NCI-H2081 (cell line): ENCODE results near the gene SNX2.
"Not testable (repeated sequence)": the region's sequence is repeated elsewhere in the genome, so short reads cannot be mapped to it uniquely, and the experiment has no call there.

Experiments
- DNase-seq, 2 experiments: peaks; one replicate each; lab custom pipeline; 2025; lab: John Stamatoyannopoulos, UW

The SNX2 gene, protein sequence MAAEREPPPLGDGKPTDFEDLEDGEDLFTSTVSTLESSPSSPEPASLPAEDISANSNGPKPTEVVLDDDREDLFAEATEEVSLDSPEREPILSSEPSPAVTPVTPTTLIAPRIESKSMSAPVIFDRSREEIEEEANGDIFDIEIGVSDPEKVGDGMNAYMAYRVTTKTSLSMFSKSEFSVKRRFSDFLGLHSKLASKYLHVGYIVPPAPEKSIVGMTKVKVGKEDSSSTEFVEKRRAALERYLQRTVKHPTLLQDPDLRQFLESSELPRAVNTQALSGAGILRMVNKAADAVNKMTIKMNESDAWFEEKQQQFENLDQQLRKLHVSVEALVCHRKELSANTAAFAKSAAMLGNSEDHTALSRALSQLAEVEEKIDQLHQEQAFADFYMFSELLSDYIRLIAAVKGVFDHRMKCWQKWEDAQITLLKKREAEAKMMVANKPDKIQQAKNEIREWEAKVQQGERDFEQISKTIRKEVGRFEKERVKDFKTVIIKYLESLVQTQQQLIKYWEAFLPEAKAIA

DNA sequence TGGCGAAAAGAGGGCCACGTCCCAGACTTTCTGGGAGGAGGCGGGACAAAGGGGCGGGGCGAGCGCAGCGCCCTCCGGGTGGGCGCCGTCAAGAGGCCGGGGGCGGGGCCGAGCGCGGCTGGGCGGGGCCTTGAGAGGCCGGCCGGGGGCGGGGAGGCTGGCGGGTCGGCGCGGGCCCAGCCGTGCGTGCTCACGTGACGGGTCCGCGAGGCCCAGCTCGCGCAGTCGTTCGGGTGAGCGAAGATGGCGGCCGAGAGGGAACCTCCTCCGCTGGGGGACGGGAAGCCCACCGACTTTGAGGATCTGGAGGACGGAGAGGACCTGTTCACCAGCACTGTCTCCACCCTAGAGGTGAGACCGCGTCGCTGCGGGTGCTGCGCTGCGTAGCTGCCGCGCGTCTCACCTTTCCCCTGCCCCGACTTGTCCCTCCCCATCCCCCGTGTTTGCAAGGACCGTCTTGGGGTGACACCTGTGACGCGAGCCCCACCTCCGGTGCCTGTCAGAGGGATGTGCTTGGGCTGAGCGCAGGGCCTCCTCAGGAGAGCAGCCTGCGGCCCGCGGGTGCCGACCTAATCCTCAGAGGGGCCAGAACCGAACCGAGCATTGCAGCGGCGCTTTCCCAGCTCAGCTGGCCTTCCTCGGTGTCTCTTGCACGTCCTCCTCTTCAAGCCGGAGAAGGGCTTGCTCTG is at the start of gene SNX2:
Gene SNX2 (plus strand): TSS at position 220 of the 689 bp plus-strand sequence. CDS start 24 bp downstream, at position 244.
- DNase-seq, result peak; percentile 68 to 81

DNA sequence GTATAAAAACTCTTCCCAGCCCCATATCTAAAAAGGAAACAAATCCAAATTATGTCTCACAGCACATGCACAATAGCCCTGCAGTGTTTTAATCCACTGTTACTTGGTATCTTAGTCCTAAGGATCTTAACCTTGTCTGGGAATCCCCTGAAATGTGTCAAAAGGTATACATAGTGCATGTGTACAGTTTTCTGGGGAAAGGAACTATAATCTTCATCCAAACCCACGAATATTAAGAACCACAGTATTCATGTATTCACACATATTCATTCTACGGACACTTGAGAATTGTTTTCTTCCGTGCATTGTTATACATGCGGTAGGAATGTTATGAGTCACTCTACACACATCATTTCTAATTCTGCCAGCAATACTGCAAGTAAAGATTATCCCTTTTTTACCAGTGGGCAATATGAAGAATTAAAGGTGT is 47.8 kb upstream of the SNX2 start:
- DNase-seq, result no peak

DNA sequence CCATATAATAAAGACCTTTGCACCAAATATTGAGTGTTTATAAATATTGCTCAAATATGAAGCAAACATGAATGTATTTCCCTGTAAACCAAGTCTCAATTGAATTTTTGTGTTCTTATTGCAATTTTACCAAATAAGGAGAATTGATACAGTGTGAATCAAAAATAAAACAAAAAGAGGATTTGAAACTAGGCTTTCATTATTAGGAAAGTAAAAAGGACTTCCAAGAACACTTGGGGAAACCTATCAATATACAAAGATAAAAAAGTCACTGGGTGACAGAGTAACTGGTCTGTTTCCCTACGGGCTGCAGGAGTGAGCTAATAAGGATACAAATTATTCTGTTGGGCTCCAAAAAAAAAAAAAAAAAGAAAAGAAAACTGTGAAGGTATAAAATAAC is 44.8 kb upstream of the SNX2 start:
- DNase-seq, result no peak

DNA sequence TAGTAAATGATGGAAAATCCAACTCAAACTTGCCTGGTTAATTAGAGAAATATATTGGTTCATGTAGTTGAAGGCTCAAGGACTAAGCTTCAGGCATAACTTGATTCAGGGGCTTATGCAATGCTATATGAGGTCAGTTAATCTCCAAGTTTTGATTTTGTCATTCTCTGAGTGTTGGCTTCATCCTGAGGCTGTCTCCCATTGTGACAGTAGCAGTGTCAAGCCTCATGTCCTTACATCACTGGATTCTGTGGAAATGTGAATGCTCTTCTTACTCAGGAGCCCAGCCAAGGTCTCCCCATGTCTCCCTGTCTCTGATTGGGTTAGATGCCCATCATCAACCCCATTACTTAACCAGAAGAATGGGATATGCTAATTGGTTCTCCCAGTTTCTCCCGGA is 44.4 kb upstream of the SNX2 start:
- DNase-seq, result no peak

DNA sequence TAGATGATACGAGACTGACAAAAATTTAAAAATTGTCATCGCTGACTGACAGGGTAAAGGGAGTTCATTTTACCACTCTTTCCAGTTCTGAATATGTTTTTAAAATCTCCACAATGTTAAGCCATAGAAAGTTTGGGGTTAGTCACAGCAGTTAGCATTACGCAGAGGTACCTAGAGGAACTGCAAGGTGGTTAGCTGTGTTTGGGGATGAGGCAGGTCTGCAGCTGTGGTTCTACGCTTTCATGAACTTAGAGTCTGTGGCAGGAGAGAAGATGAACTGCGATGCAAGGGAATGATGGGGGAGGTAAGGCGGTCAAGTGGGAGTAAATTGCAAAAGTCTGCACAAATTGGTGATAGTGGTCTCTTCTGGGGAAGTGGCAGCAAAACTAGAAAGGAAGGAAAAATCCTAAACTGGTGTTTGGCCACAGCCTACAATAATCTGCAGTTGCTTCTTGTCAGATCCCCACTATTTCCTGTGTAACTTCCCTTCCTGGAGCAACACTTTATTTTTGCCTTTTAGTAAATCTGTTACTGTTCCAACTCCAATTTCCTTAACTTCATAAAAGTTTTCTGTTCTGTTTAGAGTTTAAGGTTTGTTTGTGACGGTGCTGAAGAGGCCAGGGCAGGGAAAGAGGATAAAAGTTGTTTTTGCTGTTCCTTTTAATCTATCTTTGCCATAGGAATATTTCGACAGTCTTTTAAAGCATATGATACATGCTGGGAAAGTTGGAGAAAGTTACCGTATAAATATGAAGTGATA is 38.6 kb upstream of the SNX2 start:
- DNase-seq, result no peak

DNA sequence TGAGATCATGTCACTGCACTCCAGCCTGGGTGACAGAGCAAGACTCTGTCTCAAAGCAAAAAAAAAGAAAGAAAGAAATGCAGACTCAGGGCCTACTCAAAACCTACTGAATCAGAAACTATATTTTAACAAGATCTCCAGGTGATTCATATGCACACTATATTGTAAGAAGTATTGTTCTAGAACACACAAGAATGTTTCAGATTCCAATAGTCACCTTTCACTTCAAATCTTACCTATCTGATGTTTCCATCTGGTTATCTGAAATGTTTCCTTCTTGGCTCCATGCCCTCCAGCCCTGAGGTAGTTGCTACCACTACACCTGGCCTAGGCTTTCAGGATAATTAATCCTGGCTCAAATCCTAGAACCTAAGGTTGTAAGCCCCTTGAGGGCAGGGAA is 36.8 kb upstream of the SNX2 start:
- no peak for DNase-seq

DNA sequence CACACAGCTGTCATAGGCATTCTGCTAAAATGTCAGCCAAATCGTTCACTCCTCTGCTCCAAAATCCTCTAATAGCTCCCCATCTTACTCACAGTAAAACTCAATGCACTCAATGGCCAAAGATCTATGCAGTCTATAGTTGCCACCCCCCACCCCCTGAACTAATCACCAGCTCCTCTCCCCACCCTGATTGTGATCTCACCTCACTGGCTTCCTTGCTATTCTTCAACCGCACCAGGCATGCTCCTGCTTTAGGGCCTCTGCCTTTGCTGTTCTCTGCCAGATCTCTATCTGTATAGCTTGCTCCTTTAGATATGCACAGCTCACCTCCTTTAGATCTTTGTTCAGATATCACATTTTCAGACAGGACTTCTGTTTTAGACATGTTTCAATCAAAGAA is 33.2 kb upstream of the SNX2 start:
- no peak for DNase-seq

DNA sequence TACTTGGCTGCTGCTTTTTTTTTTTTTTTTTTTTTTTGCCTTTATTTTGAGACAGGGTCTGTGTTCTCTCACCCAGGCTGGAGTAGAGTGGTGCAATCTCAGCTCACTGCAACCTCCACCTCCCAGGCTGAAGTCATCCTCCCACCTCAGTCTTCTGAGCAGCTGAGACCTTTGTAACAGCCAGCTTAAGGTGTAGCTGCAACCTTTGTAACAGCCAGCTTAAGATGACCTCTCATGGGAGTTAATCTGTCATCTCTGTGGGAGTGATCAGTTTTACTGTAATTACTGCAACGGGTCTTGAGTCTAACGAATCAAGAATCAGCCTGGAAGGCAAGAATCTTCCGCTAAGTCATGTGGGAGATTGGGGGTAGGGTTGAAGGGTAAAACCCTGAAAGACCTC is 31.6 kb upstream of the SNX2 start:
- no peak for DNase-seq

DNA sequence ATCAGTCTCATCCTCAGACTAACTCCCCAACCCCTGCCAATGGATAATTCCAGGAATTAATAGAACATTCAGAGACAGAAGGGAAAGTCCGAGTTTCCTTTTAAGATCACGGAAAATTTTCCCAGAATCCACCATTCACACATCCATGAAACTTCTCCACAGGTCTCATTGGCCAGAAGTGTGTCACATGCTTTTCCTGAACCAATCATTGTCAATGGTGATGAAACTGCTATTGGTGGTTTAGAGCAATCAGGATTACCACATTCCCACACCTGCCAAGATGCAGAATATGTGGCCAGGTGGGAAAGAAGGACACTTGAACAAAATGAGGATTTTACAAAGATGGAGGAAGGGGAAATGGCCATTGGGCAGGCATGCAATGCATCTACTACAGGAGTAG is 29.3 kb upstream of the SNX2 start:
- DNase-seq, result no peak

DNA sequence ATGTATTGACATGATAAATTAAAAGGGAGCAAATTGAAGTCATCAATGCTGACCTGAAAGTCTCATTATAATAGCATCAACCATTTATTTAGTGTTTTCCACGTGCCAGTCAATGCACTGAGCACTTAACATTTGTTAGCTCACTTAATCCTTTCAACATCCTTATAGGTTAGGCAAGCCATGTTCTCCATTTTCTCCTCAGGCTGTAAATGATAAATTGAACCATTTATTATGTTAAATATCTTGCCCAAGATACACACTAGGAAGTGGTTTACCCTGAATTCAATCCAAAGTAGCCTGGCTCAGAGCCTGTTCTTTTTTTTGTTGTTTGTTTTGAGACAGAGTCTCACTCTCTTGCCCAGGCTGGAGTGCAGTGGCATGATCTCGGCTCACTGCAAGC is 25.0 kb upstream of the SNX2 start:
- DNase-seq, result peak in 1 of 2 experiments; percentile 2

DNA sequence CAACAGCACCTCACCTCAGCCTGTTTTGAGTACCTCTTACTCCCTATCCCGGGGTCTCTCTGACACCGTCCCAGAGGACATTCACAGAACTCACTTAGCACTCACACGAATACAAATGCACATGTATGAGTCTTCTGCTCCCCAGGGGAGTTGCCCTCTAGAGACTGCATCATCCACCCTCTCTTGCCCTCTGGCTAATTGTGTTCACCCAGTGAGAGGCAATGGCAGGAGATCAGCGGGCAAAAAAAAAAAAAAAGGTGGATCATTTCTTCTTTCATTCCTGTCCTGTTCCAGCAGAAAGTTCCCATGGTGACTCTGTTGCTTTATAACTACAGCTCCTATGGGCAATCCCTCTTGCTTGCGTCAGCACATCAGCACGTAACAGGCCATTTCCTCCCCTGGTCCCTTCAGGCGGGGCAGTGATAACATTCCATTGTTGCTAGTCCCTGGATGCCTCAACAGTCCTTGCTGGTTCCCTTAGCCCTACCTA is 23.5 kb upstream of the SNX2 start:
- DNase-seq, result no peak

DNA sequence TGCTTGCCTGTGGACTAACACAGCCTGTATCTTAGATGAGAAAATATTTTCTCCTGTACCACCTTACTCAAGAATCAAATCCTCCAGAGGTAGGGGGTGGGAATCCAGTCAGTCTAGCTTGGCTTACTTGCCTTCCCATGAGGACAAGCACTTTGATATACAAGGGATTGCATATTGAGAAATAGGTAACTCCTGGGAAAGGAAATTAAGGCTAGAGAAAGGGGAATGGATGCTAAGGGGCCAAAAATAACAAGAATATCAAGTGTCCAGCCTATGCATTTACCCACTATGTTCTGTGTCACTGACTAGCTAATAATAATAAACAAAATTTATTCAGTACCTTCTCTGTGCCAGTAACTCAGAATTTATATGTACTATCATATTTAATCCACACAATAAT is 21.4 kb upstream of the SNX2 start:
- no peak for DNase-seq

DNA sequence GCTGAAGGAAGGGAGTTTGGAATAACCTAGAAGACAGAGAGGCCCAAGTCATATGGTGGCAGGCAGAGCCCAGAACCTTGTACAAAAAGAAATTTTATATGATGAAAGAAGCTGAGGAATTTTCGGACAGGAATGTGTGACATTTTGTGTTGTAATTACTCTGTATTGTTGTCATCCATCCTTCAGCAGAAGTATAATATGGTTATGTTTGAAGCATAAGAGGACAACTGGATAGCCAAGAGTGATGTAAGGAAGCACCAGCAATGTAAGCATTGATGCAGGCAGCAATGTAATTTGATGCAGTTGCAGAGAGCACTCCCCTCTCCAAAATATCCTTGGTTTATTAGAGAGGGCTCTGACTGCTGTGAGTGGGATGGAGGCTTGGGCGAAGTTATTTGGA is 19.1 kb upstream of the SNX2 start:
- no peak for DNase-seq

DNA sequence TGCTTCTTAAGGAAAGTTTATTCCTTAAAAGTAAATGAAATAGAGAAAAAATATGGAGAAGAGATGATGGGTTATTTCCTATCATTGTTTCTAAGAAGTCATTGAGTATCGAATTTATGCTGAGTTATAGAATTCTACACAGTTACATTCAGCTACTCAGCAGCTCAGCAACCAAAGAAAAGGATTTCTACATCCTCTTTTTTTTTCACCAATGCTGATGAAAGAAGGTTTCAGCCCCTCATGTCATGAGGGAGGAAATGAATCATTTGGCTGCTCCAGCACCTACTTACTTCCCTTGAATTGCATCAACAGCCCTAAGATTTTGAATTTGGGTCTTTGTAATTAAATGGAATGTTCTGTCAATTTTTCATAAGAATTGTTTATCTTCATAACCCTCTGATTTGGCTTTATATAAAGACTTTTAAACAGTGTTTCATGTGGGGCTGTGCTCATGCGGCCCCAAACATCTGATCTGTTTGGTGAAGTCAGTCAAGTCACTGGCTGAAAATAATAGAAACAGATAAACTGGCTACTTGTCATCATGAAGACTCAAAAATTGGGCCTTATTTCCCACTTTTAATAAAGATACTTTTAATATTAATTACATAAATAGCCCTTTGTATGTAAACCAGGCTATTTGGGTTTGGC is 18.5 kb upstream of the SNX2 start:
- no peak for DNase-seq

DNA sequence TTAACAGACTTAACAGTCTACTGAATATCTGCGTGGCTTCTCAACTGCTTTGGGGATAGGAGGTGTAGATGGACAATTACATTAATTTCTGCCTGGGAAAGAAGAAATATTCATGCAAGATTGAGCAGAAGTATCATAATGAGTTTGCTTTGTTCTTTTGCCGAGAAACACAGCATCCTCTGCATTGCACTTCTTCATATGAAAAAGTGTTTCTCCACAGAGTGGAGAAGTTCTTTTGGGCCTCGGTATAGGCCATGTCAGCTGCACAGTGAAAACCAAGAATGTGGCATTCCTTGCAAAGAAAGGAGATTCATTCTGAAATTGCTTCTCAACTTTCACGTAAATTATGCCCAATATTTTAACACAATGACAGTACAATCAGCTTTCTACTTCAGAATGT is 17.6 kb upstream of the SNX2 start:
- DNase-seq, result no peak

DNA sequence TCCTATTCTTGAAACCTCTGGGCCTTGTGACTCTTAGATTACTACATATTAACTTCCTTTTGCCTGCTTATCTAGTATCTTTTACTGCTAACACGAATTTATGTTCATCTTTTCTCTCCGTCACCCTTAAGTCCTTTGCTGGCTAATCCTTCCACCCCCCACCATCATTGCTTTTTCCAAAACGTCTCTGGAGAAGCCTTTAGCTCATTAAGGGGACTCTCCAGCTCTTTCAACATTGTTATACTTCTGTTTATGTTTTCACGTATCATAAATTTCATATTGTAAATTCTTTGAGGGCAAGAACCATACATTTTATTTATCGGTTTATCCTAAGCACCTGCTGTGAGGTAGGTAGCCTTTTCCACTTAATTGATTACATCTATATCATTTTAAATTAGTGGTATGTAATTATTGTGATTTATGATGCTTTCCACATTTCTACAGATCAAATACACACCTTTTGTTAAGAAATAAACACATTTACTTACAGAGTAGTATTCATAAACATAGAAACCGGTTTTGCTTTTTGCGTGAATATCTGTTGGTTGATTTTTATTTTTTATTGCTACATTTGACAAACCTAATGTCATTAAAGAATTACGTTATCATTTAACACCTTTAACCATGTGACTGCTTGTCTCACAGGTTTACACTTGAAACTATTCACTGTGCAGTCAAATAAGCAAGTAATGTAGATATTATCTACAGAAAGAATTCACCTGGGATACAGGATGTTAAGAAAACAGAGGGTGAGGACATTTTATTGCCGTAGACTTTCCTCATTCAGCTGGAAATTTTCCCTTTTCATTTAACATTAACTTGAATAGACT is 15.4 kb upstream of the SNX2 start:
- DNase-seq, result no peak

DNA sequence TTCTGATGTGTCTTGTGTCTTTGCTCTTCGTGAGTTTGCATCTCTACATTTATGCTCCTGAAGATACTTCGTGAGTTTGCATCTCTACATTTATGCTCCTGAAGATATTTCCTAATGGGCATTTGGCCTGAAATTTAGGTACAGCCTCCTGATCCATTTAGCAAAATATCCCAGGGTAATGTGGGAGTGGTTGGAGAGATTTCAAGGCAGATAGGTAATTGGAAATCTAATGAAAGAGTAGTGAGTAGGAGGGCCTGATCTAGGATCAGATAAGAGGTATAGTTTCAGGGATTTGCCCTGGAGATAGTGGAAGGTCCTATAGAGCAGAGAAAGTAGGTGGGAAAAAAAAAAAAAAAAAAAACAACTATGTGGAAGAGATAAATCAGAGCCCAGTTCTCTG is 14.6 kb upstream of the SNX2 start:
- no peak for DNase-seq

DNA sequence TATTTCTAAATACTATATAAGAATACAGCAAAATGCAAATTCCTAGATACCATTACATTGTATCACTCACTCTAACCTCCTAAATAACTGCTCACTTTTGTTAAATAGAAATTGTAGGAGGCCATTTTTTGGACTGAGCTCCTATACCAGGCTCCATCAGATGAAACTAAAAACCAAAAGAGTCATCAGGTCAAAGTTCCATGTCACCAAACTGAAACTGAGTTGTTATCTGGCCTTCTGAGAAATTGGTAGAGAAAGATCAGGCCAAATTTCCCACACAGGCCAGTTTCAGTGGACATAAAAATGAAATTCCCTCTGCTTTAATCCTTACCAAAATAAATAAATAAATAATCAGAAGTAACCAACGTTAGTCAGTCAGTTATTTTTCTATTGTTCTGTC is 13.8 kb upstream of the SNX2 start:
- no peak for DNase-seq

DNA sequence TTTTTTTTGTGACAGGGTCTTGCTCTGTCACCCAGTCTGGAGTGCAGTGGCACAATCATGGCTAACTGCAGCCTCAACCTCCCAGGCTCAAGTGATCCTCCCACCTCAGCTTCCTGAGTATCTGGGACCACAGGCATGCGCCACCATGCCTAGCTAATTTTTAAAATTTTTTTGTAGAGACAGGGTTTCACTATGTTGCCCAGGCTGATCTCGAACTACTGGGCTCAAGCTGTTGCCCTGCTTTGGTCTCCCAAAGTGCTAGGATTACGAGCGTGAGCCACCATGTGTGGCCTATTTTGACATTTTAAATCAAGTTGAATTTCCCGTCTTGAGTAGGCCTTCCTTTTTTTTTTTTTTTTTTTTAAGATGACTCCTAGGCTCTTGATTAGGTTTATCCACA is 13.0 kb upstream of the SNX2 start:
- DNase-seq, result not testable (repeated sequence)

DNA sequence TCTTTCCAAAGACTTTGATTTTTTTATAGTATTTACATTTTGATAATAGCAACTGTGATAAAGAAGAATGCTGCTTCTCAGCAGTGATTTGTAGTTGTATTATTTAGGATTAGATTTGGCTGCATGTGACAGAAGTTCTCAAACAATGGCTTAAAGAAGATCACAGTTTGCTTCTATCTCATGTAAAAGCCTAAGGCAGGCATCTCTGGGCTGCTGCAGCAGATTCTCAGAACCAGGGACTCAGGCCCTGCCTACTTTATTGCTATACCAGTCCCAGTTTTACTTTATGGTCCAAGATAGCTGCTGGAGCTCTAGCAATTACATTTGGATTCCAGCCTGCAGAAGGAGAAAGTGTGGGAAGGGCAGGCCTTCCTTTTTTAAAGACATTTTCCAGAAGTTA is 8.8 kb upstream of the SNX2 start:
- DNase-seq, result no peak

DNA sequence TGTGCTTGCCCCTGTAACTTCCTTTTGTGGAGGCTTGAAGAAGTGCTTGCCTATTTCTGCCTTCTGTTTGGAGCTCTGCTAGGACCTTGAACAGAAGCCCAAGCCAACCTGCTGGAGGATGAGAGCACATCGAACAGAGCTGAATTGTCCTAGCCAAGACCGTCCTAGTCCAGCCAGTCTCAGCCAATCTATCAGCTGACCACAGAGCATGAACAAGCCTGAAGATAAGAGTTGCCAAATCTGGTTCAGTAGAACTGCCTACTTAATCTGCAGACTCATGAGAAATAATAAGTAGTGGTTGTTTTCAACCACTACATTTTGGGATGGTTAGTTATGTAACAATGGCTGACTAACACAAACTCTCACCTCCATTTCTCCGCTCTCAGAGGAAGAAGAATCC is 4.4 kb upstream of the SNX2 start:
- no peak for DNase-seq
